Astrocyte of the cerebellum (primary cell): ENCODE results near the gene ORAI3.

Source experiments
- DNase-seq: peaks from one replicate; pipeline ENCODE4 v3.0.0-alpha.2; 2011; ENCODE audit warnings: low read depth
- H3K4me3 ChIP-seq: 2 replicates; pipeline ENCODE4 v1.5.1; 2011; ENCODE audit warnings: mild to moderate bottlenecking, low read depth, low read length, moderate library complexity
- CTCF ChIP-seq: IDR thresholded peaks from 2 replicates; pipeline ENCODE4 v1.5.1; 2012; ENCODE audit warnings: low read length, low read depth, moderate library complexity, mild to moderate bottlenecking; ENCODE audit errors: missing control alignments
- in situ Hi-C: cut with HindIII; loops from 2 replicates; pipeline ENCODE4 v1.10.0; 2017; ENCODE audit warnings: low sequenced_read_pairs

The ORAI3 gene

GRCh38 chr16:30965436-30965835 is 16.6 kb downstream of the ORAI3 start:
- DNase-seq, result no peak
- in situ Hi-C loops, result no loop called here
- TF ChIP-seq CTCF, result no peak
- H3K4me3 ChIP-seq, result no peak overlapping the region

DNA sequence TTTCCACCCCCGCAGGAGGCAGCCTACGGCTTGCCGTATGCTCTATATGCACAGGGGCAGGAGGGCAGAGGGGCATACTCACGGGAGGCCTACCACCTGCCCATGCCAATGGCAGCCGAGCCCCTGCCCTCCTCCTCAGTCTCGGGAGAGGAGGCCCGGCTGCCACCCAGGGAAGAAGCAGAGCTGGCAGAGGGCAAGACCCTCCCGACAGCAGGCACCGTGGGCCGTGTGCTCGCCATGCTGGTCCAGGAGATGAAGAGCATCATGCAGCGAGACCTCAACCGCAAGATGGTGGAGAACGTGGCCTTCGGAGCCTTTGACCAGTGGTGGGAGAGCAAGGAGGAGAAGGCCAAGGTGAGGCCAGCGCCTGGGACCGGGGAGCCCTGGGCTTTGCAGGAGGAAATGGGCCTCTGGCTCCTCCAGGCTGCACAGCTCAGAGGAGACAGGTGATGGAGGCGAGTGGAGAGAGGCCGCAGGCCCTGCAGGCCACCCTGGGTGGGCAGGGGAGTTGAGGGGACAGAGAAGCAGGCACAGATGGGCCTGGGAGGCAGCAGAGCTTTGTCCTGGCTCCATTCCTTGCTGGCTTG is 17.3 kb downstream of the ORAI3 start:
- TF ChIP-seq CTCF, result no peak
- in situ Hi-C loops, result no loop called here
- H3K4me3 ChIP-seq, result no peak overlapping the region
- DNase-seq, result no peak

GRCh38 chr16:30967795-30968194 is 18.9 kb downstream of the ORAI3 start:
- no peak for DNase-seq
- H3K4me3 ChIP-seq, result no peak overlapping the region
- in situ Hi-C loops, result no loop called here
- TF ChIP-seq CTCF, result no peak

DNA sequence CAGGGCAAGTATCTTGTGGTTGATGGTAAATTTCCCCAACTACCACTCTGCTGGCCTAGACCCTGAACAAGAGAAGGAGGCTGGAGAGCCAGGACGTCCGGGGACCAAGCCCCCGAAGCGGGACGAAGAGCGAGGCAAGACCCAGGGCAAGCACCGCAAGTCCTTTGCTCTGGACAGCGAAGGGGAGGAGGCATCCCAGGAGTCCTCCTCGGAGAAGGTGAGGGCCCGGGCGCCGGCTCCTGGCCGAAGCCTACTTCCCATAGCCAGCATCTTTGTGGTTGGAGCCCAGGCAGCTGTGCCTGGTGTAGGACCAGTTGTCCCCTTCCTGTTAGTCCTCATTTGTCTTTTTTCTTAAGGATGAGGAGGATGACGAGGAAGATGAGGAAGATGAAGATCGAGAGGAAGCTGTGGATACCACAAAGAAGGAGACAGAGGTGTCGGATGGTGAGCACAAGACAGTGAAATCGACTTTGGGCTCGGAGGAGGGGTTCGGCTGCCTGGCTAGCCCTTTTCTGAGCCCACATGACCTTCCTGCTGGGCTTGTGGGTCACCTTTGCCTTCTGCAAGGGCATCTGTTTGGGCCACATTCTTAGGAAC is 20.5 kb downstream of the ORAI3 start:
- in situ Hi-C loops, result no loop called here
- no peak for TF ChIP-seq CTCF
- no peak for DNase-seq
- no peak overlapping the region for H3K4me3 ChIP-seq

- no peak for DNase-seq
- no peak overlapping the region for H3K4me3 ChIP-seq
- in situ Hi-C loops, result no loop called here
- no peak for TF ChIP-seq CTCF
Measured at GRCh38 chr16:30971298-30971697, 22.4 kb downstream of the ORAI3 start.

- H3K4me3 ChIP-seq, result no peak overlapping the region
- in situ Hi-C loops, result no loop called here
- DNase-seq, result no peak
- TF ChIP-seq CTCF, result peak; percentile 30
Measured at GRCh38 chr16:30972872-30973271, 24.0 kb downstream of the ORAI3 start.

DNA sequence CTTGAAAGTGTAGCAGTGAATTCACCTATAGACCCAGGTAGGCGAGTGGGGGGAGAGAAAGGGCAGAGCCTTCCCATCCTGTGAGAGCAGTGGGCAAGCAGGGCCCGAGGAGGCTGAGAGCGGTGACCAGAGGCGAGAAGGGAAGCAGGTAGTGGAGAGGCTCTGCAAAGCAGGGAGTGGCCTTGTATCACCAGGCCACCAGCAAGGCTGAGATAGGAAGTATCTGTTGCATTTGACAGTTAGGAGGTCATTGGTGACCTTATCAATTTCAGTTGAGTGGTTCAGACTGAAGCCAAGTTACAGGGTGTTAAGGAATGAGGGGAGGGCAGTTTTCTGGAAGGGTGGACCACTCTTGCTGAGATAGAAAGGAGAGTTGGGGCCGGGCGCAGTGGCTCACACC is 25.5 kb downstream of the ORAI3 start:
- TF ChIP-seq CTCF, result no peak
- in situ Hi-C loops, result no loop called here

More for the DNA sequence above, 25.5 kb downstream of the ORAI3 start:
- no peak for DNase-seq
- H3K4me3 ChIP-seq, result no peak overlapping the region
